HAP-1 (cell line): ENCODE data around the gene CLEC10A.

Experiments
- DNase-seq, 2 experiments: peaks; one replicate each; pipeline ENCODE4 v3.0.0-alpha.2; 2016 to 2020; ENCODE audit warnings: low spot score in 2 of 2
- H3K27me3 ChIP-seq: fragments of 250-450 bp; sonication (Bioruptor Pico); 2 replicates; pipeline ENCODE4 v1.5.1; 2020; ENCODE audit warnings: low read depth, mild to moderate bottlenecking, moderate library complexity
- H3K36me3 ChIP-seq: fragments of 250-450 bp; sonication (Bioruptor Pico); replicated peaks from 2 replicates; pipeline ENCODE4 v1.5.1; 2020; ENCODE audit warnings: mild to moderate bottlenecking
- H3K4me1 ChIP-seq: fragments of 250-450 bp; sonication (Bioruptor Pico); 2 replicates; pipeline ENCODE4 v1.5.1; 2020; ENCODE audit warnings: mild to moderate bottlenecking
- H3K4me3 ChIP-seq: fragments of 250-450 bp; sonication (Bioruptor Pico); 2 replicates; pipeline ENCODE4 v1.5.1; 2020; ENCODE audit warnings: mild to moderate bottlenecking, moderate library complexity
- H3K9me3 ChIP-seq: fragments of 250-450 bp; sonication (Bioruptor Pico); 2 replicates; pipeline ENCODE4 v1.5.1; 2020; ENCODE audit warnings: mild to moderate bottlenecking, moderate library complexity
- in situ Hi-C: fragments of 300-500 bp; cut with MboI; formaldehyde crosslinking; loops from 3 replicates; pipeline ENCODE4 v1.14.3; 2020; ENCODE audit warnings: low sequenced_read_pairs, inconsistent platforms, mixed read lengths

CLEC10A gene

GRCh38 chr17:7113273-7114071, 33.4 kb upstream of the CLEC10A start:
- no peak for DNase-seq
- Histone ChIP-seq H3K9me3 (no peaks in the 10 kb centered on the region), H3K4me3 (no peak overlapping the region), H3K36me3 (no peaks in the 10 kb centered on the region), H3K4me1 (no peaks in the 10 kb centered on the region), H3K27me3 (no peaks in the 10 kb centered on the region)
- in situ Hi-C loops: no loop called here

DNA sequence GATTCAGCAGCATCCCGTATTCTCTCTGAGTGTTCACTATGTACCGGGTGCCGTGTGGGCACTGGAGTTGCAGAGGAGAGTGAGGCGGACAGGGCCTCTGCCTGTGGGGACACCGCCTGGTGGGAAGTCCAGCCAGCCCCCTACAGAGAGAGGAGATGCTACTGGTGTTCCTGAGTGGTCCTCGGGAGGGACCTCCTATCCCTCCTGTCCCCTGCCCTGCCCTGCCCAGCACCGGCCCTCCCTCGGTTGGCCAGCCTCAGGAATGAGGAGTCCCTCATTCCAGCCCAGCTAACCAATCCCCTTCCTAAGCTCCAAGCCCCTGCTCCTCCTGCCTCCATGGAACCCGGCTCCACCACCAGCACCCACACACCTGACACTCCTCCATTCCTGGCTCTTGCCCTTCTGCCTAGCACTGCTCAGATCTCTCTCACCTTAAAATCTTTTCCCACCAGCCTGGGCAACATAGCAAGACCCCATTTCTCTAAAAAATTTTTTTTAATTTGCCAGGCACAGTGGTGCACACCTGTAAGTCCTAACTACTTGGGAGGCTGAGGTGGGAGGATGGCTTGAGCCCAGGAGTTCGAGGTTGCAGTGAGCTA, 32.6 kb upstream of the CLEC10A start:
- in situ Hi-C loops: no loop called here
- Histone ChIP-seq H3K27me3 (no peaks in the 10 kb centered on the region), H3K9me3 (no peaks in the 10 kb centered on the region), H3K36me3 (no peaks in the 10 kb centered on the region), H3K4me3 (no peak overlapping the region), H3K4me1 (no peaks in the 10 kb centered on the region)
- no peak for DNase-seq

GRCh38 chr17:7111784-7112509, 31.9 kb upstream of the CLEC10A start:
- no peak for DNase-seq
- H3K4me1 ChIP-seq: no peaks in the 10 kb centered on the region
- in situ Hi-C loops: no loop called here

GRCh38 chr17:7110617-7111306, 30.7 kb upstream of the CLEC10A start:
- in situ Hi-C loops: no loop called here

More at GRCh38 chr17:7111784-7112509, 31.9 kb upstream of the CLEC10A start:
- H3K9me3 ChIP-seq: no peaks in the 10 kb centered on the region
- no peaks in the 10 kb centered on the region for H3K27me3 ChIP-seq
- no peaks in the 10 kb centered on the region for H3K36me3 ChIP-seq
- no peak overlapping the region for H3K4me3 ChIP-seq

DNA sequence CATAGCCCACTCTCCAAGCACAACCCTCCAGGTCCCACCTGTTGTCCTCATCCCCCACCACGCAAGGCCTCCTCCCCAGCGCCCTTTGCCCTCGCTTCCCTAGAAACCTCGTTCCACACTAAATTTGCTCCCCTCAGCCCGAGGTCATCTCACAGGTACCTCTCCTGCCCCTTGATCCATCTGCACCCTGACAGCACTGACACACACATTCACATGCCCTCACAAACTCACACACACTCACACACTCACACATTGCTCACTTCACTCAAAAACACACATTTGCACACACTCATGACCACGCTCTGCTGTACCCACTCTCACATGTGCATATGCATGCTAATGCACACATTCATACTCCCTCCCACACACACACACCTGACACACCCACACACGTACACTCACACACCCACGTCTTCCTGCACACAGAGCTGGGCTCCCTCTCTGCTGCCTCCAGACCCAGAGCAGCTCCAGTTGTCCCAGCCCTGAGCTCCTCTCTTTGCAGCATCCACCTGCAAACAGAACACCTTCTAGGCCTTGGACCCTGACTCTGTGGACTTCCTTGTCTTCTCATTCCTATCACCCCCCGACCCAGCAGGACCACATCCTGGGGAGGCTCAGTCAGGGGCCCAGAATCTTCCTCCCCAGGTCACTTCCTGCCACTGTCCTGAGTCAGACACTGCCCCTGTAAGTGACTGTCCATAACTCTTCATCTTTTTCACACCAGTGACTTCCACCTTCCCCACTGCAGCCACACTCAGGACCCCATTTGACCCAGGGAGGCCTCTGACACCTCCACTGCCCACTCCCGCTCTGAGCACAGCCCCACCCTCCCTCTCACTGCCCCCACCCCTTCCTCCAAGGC, 29.6 kb upstream of the CLEC10A start:
- H3K9me3 ChIP-seq: no peaks in the 10 kb centered on the region
- no peaks in the 10 kb centered on the region for H3K36me3 ChIP-seq
- DNase-seq: no peak
- H3K4me1 ChIP-seq: no peaks in the 10 kb centered on the region
- no peak overlapping the region for H3K4me3 ChIP-seq
- no peaks in the 10 kb centered on the region for H3K27me3 ChIP-seq
- in situ Hi-C loops: no loop called here

More at GRCh38 chr17:7110617-7111306, 30.7 kb upstream of the CLEC10A start:
- H3K36me3 ChIP-seq: no peaks in the 10 kb centered on the region
- H3K9me3 ChIP-seq: no peaks in the 10 kb centered on the region
- H3K4me1 ChIP-seq: no peaks in the 10 kb centered on the region
- no peaks in the 10 kb centered on the region for H3K27me3 ChIP-seq
- DNase-seq: no peak
- no peak overlapping the region for H3K4me3 ChIP-seq

DNA sequence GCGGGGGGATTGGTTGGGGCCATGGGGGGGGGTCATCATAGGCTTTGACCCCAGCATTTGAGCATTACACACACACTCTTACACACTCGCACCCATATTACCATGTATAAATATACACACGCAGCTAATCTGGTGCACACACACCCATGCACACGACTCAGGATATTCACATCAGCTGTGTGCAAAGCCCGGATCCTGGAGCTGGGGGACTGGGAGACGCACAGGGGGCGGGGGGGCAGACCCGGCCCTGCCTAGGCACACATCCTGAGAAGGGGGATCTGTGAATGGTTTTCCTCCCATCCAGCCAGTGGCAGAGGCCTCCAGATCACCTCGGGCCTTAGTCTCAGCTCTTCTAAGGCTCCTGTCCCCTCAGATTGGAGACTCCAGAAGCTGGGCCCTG, 28.9 kb upstream of the CLEC10A start:
- Histone ChIP-seq H3K36me3 (no peaks in the 10 kb centered on the region), H3K9me3 (no peaks in the 10 kb centered on the region), H3K4me3 (no peak overlapping the region), H3K27me3 (no peaks in the 10 kb centered on the region), H3K4me1 (no peaks in the 10 kb centered on the region)
- in situ Hi-C loops: no loop called here
- no peak for DNase-seq

GRCh38 chr17:7108560-7108925, 28.5 kb upstream of the CLEC10A start:
- Histone ChIP-seq H3K4me3 (no peak overlapping the region), H3K36me3 (no peaks in the 10 kb centered on the region), H3K27me3 (no peaks in the 10 kb centered on the region; the same call in 1 of the 2 replicates), H3K4me1 (no peaks in the 10 kb centered on the region), H3K9me3 (no peaks in the 10 kb centered on the region)
- in situ Hi-C loops: no loop called here
- DNase-seq: no peak

- DNase-seq: no peak
- in situ Hi-C loops: no loop called here
- no peak overlapping the region for H3K4me3 ChIP-seq
- H3K9me3 ChIP-seq: no peaks in the 10 kb centered on the region
- no peaks in the 10 kb centered on the region for H3K4me1 ChIP-seq
- H3K36me3 ChIP-seq: no peaks in the 10 kb centered on the region
- peaks cover 4% of the 10 kb centered on the region; the same call in 1 of the 2 replicates for H3K27me3 ChIP-seq
Measured at GRCh38 chr17:7107795-7108559, 27.9 kb upstream of the CLEC10A start.

DNA sequence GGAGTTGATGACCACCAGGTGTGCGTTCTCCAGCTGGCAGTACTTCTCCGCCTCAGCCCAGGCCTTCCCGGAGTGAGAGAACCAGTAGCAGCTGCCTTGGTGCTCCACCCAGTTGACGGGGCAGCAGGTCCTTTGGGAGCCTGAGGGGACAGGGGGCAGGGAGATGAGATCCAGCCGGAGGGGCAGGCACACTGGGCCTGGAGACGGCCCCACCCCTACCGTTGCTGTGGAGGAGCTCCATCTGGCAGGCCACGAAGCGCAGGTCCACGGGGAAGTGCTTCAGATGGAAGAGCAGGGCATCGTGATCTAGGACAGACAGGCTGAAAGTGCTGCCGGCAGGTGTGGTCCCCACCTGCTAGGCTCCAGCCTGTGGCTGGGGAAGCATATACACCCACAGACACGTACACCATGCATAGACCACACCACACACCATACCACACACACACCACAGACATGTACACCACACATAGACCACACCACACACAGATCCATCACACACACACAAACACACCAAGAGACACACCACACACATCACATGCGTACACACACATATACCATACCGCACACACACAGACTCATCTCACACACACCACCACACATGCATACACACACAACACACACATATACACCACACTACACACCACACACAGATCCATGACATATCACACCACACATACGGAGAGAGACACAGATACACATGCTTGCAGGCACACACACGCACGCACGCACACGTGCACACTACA, 27.1 kb upstream of the CLEC10A start:
- in situ Hi-C loops: no loop called here
- no peak overlapping the region for H3K4me3 ChIP-seq
- H3K27me3 ChIP-seq: peaks cover 4% of the 10 kb centered on the region
- no peaks in the 10 kb centered on the region for H3K4me1 ChIP-seq
- DNase-seq: no peak
- no peaks in the 10 kb centered on the region for H3K36me3 ChIP-seq
- H3K9me3 ChIP-seq: no peaks in the 10 kb centered on the region

DNA sequence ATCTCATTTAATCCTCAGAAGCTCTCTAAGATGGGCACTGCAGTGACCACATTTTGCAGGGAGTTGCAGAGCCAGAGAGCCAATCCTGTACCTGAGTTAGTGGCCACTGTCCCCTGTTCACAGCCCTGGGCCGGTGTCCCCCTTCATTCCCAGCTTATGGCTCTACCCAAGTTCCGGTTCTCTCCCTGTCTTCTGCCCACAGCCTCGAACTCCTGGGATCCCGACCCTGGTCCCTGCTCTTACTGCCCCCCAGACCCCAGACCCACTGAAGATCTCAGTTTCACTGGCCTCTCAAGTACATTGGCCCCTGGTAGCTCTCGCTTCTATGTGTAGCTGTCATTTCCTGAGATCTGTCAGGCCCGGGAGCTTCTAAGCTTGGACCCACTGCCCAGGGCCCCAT, 22.4 kb upstream of the CLEC10A start:
- no peaks in the 10 kb centered on the region for H3K4me1 ChIP-seq
- in situ Hi-C loops: no loop called here
- peaks cover 8% of the 10 kb centered on the region for H3K27me3 ChIP-seq
- H3K9me3 ChIP-seq: no peaks in the 10 kb centered on the region
- no peak overlapping the region for H3K4me3 ChIP-seq
- DNase-seq: no peak
- H3K36me3 ChIP-seq: no peaks in the 10 kb centered on the region

GRCh38 chr17:7101531-7101930, 21.5 kb upstream of the CLEC10A start:
- Histone ChIP-seq H3K4me1 (no peaks in the 10 kb centered on the region), H3K4me3 (no peak overlapping the region), H3K27me3 (peaks cover 8% of the 10 kb centered on the region), H3K9me3 (no peaks in the 10 kb centered on the region), H3K36me3 (no peaks in the 10 kb centered on the region)
- DNase-seq: no peak
- in situ Hi-C loops: no loop called here
